H9 (cell line): ENCODE results near the gene ARHGAP4. TPM values are rescaled to one million over a fixed set of nuclear protein-coding genes. Genes with fewer than 3 reads are reported as not detected.

Experiments
- DNase-seq: peaks from one replicate; pipeline ENCODE4 v3.0.0-alpha.2; 2017
- H2AFZ ChIP-seq: one replicate; pipeline ENCODE4 v1.6.1; 2013; ENCODE audit warnings: mild to moderate bottlenecking, low read length, control low read depth, moderate library complexity
- H2AK5ac ChIP-seq: 2 replicates; pipeline ENCODE4 v1.6.1; 2013; ENCODE audit warnings: low read length, control low read depth, mixed read lengths; ENCODE audit not compliant: insufficient read length
- H2BK120ac ChIP-seq: one replicate; pipeline ENCODE4 v1.6.1; 2013; ENCODE audit warnings: low read depth, mild to moderate bottlenecking, low read length, control low read depth, inconsistent platforms; ENCODE audit not compliant: poor library complexity, severe bottlenecking
- H2BK12ac ChIP-seq: 2 replicates; pipeline ENCODE4 v1.6.1; 2013; ENCODE audit warnings: low read length, control low read depth, mixed read lengths, low read depth; ENCODE audit not compliant: insufficient read length
- H2BK15ac ChIP-seq: 2 replicates; pipeline ENCODE4 v1.6.1; 2013; ENCODE audit warnings: low read depth, low read length, control low read depth
- H2BK20ac ChIP-seq: one replicate; pipeline ENCODE4 v1.6.1; 2013; ENCODE audit warnings: low read depth, mild to moderate bottlenecking, low read length, control low read depth, inconsistent platforms; ENCODE audit not compliant: poor library complexity, severe bottlenecking
- H2BK5ac ChIP-seq: 2 replicates; pipeline ENCODE4 v1.6.1; 2013; ENCODE audit warnings: low read length, control low read depth, mixed read lengths; ENCODE audit not compliant: insufficient read length
- H3K14ac ChIP-seq: 2 replicates; pipeline ENCODE4 v1.6.1; 2013; ENCODE audit warnings: low read length, control low read depth; ENCODE audit not compliant: insufficient read depth
- H3K18ac ChIP-seq: 2 replicates; pipeline ENCODE4 v1.6.1; 2013; ENCODE audit warnings: low read depth, mild to moderate bottlenecking, mixed read lengths, low read length, control low read depth; ENCODE audit not compliant: insufficient read length
- H3K23ac ChIP-seq: 2 replicates; pipeline ENCODE4 v1.6.1; 2013; ENCODE audit warnings: low read length, control low read depth, mixed read lengths, low read depth; ENCODE audit not compliant: insufficient read length
- H3K23me2 ChIP-seq: 2 replicates; pipeline ENCODE4 v1.6.1; 2013; ENCODE audit warnings: low read depth, mild to moderate bottlenecking, mixed read lengths, low read length, control low read depth; ENCODE audit not compliant: insufficient read length, poor library complexity, severe bottlenecking
- H3K27ac ChIP-seq: 2 replicates; pipeline ENCODE4 v1.5.1; 2013; ENCODE audit warnings: low read length, control low read depth, mixed read lengths, low read depth; ENCODE audit not compliant: insufficient read length
- H3K27me3 ChIP-seq: 2 replicates; pipeline ENCODE4 v1.6.1; 2013; ENCODE audit warnings: low read length, control low read depth, inconsistent platforms; ENCODE audit not compliant: insufficient read depth
- H3K4ac ChIP-seq: 2 replicates; pipeline ENCODE4 v1.6.1; 2013; ENCODE audit warnings: low read depth, mild to moderate bottlenecking, control low read depth, inconsistent platforms, low read length, moderate library complexity
- H3K4me1 ChIP-seq: 2 replicates; pipeline ENCODE4 v1.6.1; 2013; ENCODE audit warnings: low read length, control low read depth, inconsistent platforms; ENCODE audit not compliant: insufficient read depth
- H3K4me2 ChIP-seq: 2 replicates; pipeline ENCODE4 v1.6.1; 2013; ENCODE audit warnings: low read length, control low read depth, mixed read lengths; ENCODE audit not compliant: insufficient read length, insufficient read depth
- H3K56ac ChIP-seq: 2 replicates; pipeline ENCODE4 v1.6.1; 2013; ENCODE audit warnings: low read depth, mild to moderate bottlenecking, mixed read lengths, low read length, control low read depth; ENCODE audit not compliant: insufficient read length
- H3K79me1 ChIP-seq: 2 replicates; pipeline ENCODE4 v1.6.1; 2013; ENCODE audit warnings: low read depth, mild to moderate bottlenecking, moderate library complexity, low read length, control low read depth, inconsistent platforms; ENCODE audit not compliant: insufficient read depth, poor library complexity, severe bottlenecking
- H3K79me2 ChIP-seq: 2 replicates; pipeline ENCODE4 v1.6.1; 2013; ENCODE audit warnings: low read length, control low read depth, inconsistent platforms; ENCODE audit not compliant: insufficient read depth
- H3K9ac ChIP-seq: 2 replicates; pipeline ENCODE4 v1.6.1; 2013; ENCODE audit warnings: low read length, control low read depth, mixed read lengths; ENCODE audit not compliant: insufficient read length; ENCODE audit errors: extremely low read depth
- H3K9me3 ChIP-seq: one replicate; pipeline ENCODE4 v1.6.1; 2013; ENCODE audit warnings: low read depth, low read length, inconsistent platforms; ENCODE audit not compliant: control insufficient read depth
- H3T11ph ChIP-seq: one replicate; pipeline ENCODE4 v1.6.1; 2013; ENCODE audit warnings: mild to moderate bottlenecking, low read length, control low read depth, inconsistent platforms
- H4K20me1 ChIP-seq: one replicate; pipeline ENCODE4 v1.6.1; 2013; ENCODE audit not compliant: control insufficient read depth, insufficient read length, insufficient read depth
- H4K5ac ChIP-seq: 2 replicates; pipeline ENCODE4 v1.6.1; 2013; ENCODE audit warnings: low read depth, mild to moderate bottlenecking, mixed read lengths, low read length, control low read depth; ENCODE audit not compliant: insufficient read length
- H4K8ac ChIP-seq: replicated peaks from 2 replicates; pipeline ENCODE4 v1.6.1; 2013; ENCODE audit warnings: low read length, control low read depth, mixed read lengths, low read depth; ENCODE audit not compliant: insufficient read length
- H4K91ac ChIP-seq: 2 replicates; pipeline ENCODE4 v1.6.1; 2013; ENCODE audit warnings: low read depth, mild to moderate bottlenecking, moderate library complexity, mixed read lengths, low read length, control low read depth; ENCODE audit not compliant: insufficient read length
- H3K27ac Mint-ChIP-seq, 3 experiments: 2 replicates in 2 of 3; 3 replicates in 1 of 3; pipeline ENCODE4 v1.8.0; 2020 to 2021; ENCODE audit warnings: mixed read lengths in 3 of 3, mild to moderate bottlenecking in 1 of 3, moderate library complexity in 1 of 3
- H3K27me3 Mint-ChIP-seq: 2 replicates; pipeline ENCODE4 v1.8.0; 2021; ENCODE audit warnings: low read depth, mild to moderate bottlenecking, moderate library complexity, mixed read lengths
- H3K36me3 Mint-ChIP-seq, 3 experiments: 2 replicates in 2 of 3; 3 replicates in 1 of 3; pipeline ENCODE4 v1.8.0; 2020 to 2021; ENCODE audit warnings: low read depth in 3 of 3, mixed read lengths in 3 of 3; ENCODE audit not compliant: insufficient read depth in 1 of 3
- H3K4me1 Mint-ChIP-seq, 2 experiments: 2 replicates each; pipeline ENCODE4 v1.8.0; 2020; ENCODE audit warnings: mixed read lengths in 2 of 2
- H3K4me3 Mint-ChIP-seq, 2 experiments: 2 replicates in 1 of 2; 3 replicates in 1 of 2; pipeline ENCODE4 v1.8.0; 2020 to 2021; ENCODE audit warnings: mild to moderate bottlenecking in 2 of 2, mixed read lengths in 2 of 2, moderate library complexity in 1 of 2
- H3K9me3 Mint-ChIP-seq, 2 experiments: 2 replicates in 1 of 2; 3 replicates in 1 of 2; pipeline ENCODE4 v1.8.0; 2020; ENCODE audit warnings: mild to moderate bottlenecking in 2 of 2, mixed read lengths in 2 of 2, moderate library complexity in 1 of 2
- CTCF ChIP-seq: fragments of 200-600 bp; sonication (generic); conservative IDR thresholded peaks from 3 replicates; pipeline ENCODE4 v1.8.0; 2021; ENCODE audit warnings: antibody characterized with exemption, mild to moderate bottlenecking
- WGBS: extraction: QIAGEN DNeasy Blood & Tissue Kit; methylation state at CpG from one replicate; pipeline ENCODE4 v1.1.7; 2013; ENCODE audit warnings: missing lambda C conversion rate, low lambda C conversion rate, mixed read lengths; ENCODE audit not compliant: insufficient read length; ENCODE audit errors: extremely low coverage; 5-methylcytosine and 5-hydroxymethylcytosine counted together
- total RNA-seq: library from RNA; stranded (reverse); gene quantifications from 2 replicates; pipeline ENCODE4 v1.2.1, GENCODE V29; 2021

The ARHGAP4 gene
- total RNA-seq, 1 experiment from 2014 or later = 37.8 TPM

- H3K18ac ChIP-seq = peak overlapping the region; percentile 100
- H3K36me3 Mint-ChIP-seq = peaks cover 8 to 25% (median 11%) of the 10 kb centered on the region in 3 experiments
- H3K27ac Mint-ChIP-seq = peak overlapping the region; percentile 100
- peaks cover 39 to 51% of the 10 kb centered on the region in 2 experiments for H3K4me1 Mint-ChIP-seq
- H3K9ac ChIP-seq = peak overlapping the region; percentile 99
- H3K27me3 Mint-ChIP-seq = no peaks in the 10 kb centered on the region
- H3K79me1 ChIP-seq = no peaks in the 10 kb centered on the region
- peaks cover 18% of the 10 kb centered on the region for H3K23me2 ChIP-seq
- H3T11ph ChIP-seq = no peak overlapping the region
- no peak overlapping the region for H2AFZ ChIP-seq
- H4K5ac ChIP-seq = peak overlapping the region; percentile 88
- H2BK12ac ChIP-seq = no peak overlapping the region
- H3K9me3 ChIP-seq = no peaks in the 10 kb centered on the region
- WGBS = no CpG with 5 or more reads among the region's 34 CpGs
- H3K27me3 ChIP-seq = no peaks in the 10 kb centered on the region
- no peak overlapping the region; the same call in 1 of the 2 replicates for H2BK15ac ChIP-seq
- H3K79me2 ChIP-seq = peaks cover 36% of the 10 kb centered on the region; the same call in 1 of the 2 replicates
- H4K20me1 ChIP-seq = no peaks in the 10 kb centered on the region
- H2AK5ac ChIP-seq = no peak overlapping the region
- H4K91ac ChIP-seq = peak overlapping the region; percentile 81
- H3K9me3 Mint-ChIP-seq = peaks cover 4 to 7% of the 10 kb centered on the region in 2 experiments; a peak in 3 of 5 replicates
- DNase-seq = peak; percentile 74
- no peak overlapping the region for H3K23ac ChIP-seq
- peak overlapping the region; percentile 88; the same call in 1 of the 2 replicates for H3K4ac ChIP-seq
- no peak overlapping the region for H4K8ac ChIP-seq
- H3K27ac ChIP-seq = peak overlapping the region; percentile 94
- H3K14ac ChIP-seq = peak overlapping the region; percentile 100
- peak overlapping the region; percentile 98 for H2BK120ac ChIP-seq
- H2BK5ac ChIP-seq = peak overlapping the region; percentile 94
- no peak overlapping the region for H2BK20ac ChIP-seq
- no peak for TF ChIP-seq CTCF
- H3K56ac ChIP-seq = peak overlapping the region; percentile 83
- peak overlapping the region; percentile 80 for H3K4me2 ChIP-seq
- peak overlapping the region; percentile 100 for H3K4me3 Mint-ChIP-seq
- H3K4me1 ChIP-seq = peaks cover 4% of the 10 kb centered on the region; the same call in 1 of the 2 replicates
These were observed 45.0 kb upstream of the ARHGAP4 start for GRCh38 chrX:153971124-153971449.
